Endodermal cell (in vitro differentiated cells): ENCODE data around the gene COL5A1. TPM values are rescaled to one million over a fixed set of nuclear protein-coding genes. Genes with fewer than 3 reads are reported as not detected.
A peak's percentile ranks its signal among the peaks of the same experiment; 100 is the strongest.

ENCODE experiments used
- DNase-seq: peaks from one replicate; pipeline ENCODE4 v3.0.0-alpha.2; 2017
- H3K27ac ChIP-seq: 2 replicates; pipeline ENCODE4 v1.5.1; 2013; ENCODE audit warnings: mild to moderate bottlenecking, low read depth, low read length, moderate library complexity
- H3K27me3 ChIP-seq: 2 replicates; pipeline ENCODE4 v1.6.1; 2013; ENCODE audit warnings: mild to moderate bottlenecking, low read length, moderate library complexity; ENCODE audit not compliant: insufficient read depth, control insufficient read depth, poor library complexity, severe bottlenecking
- H3K36me3 ChIP-seq: 2 replicates; pipeline ENCODE4 v1.7.0; 2013; ENCODE audit warnings: mild to moderate bottlenecking, low read length, moderate library complexity; ENCODE audit not compliant: control insufficient read depth, insufficient read depth
- H3K4me1 ChIP-seq: one replicate; pipeline ENCODE4 v1.7.0; 2013; ENCODE audit warnings: low read length; ENCODE audit not compliant: control insufficient read depth, insufficient read depth
- H3K4me3 ChIP-seq: 2 replicates; pipeline ENCODE4 v1.5.1; 2013; ENCODE audit warnings: mild to moderate bottlenecking, low read length, moderate library complexity
- H3K9ac ChIP-seq: 2 replicates; pipeline ENCODE4 v1.6.1; 2013; ENCODE audit warnings: mild to moderate bottlenecking, low read length, moderate library complexity; ENCODE audit not compliant: poor library complexity, severe bottlenecking; ENCODE audit errors: extremely low read depth
- H3K9me3 ChIP-seq: 2 replicates; pipeline ENCODE4 v1.6.1; 2013; ENCODE audit warnings: mild to moderate bottlenecking, low read length, moderate library complexity; ENCODE audit not compliant: control insufficient read depth
- H3K27ac Mint-ChIP-seq: 2 replicates; pipeline ENCODE4 v1.8.0; 2020; ENCODE audit warnings: mixed read lengths
- H3K27me3 Mint-ChIP-seq: 2 replicates; pipeline ENCODE4 v1.8.0; 2021; ENCODE audit warnings: mild to moderate bottlenecking, mixed read lengths; ENCODE audit not compliant: insufficient read depth
- H3K36me3 Mint-ChIP-seq: 2 replicates; pipeline ENCODE4 v1.8.0; 2020; ENCODE audit warnings: low read depth, mixed read lengths
- H3K4me1 Mint-ChIP-seq: 2 replicates; pipeline ENCODE4 v1.8.0; 2020; ENCODE audit warnings: mixed read lengths
- H3K4me3 Mint-ChIP-seq: 2 replicates; pipeline ENCODE4 v1.8.0; 2020; ENCODE audit warnings: mild to moderate bottlenecking, moderate library complexity, mixed read lengths
- H3K9me3 Mint-ChIP-seq: 2 replicates; pipeline ENCODE4 v1.8.0; 2020; ENCODE audit warnings: mild to moderate bottlenecking, mixed read lengths
- CTCF ChIP-seq: fragments of 200-600 bp; sonication (generic); conservative IDR thresholded peaks from 2 replicates; pipeline ENCODE4 v1.5.0; 2021; ENCODE audit warnings: antibody characterized with exemption, mild to moderate bottlenecking
- WGBS, 2 experiments: methylation state at CpG; one replicate each; pipeline versions ENCODE4 v1.1.5 to v1.1.7; 2013; ENCODE audit warnings: missing lambda C conversion rate in 2 of 2, mixed read lengths in 1 of 2; ENCODE audit not compliant: insufficient coverage in 1 of 2, insufficient read length in 1 of 2; 5-methylcytosine and 5-hydroxymethylcytosine counted together
- total RNA-seq, 2 donors: library from RNA; stranded (reverse); fragmentation: NEBNext Ultra II Directional in 1 of 2; extraction: Animal tissue kit (Norgen Biotek cat#: 25700) in 1 of 2; gene quantifications; 2 replicates in 1 of 2; 3 replicates in 1 of 2; pipeline ENCODE4 v1.2.1, GENCODE V29; 2021

Gene COL5A1
- total RNA-seq, 2 donors from 2014 or later: 65.3 to 76.6 TPM

- H3K27ac ChIP-seq: no peak overlapping the region
- H3K27me3 Mint-ChIP-seq: no peaks in the 10 kb centered on the region
- H3K4me1 Mint-ChIP-seq: no peaks in the 10 kb centered on the region
- 95% methylated on average over 13 to 23 of the region's 23 CpGs for WGBS, 2 experiments
- H3K4me3 Mint-ChIP-seq: no peak overlapping the region
- peaks cover 7% of the 10 kb centered on the region for H3K36me3 Mint-ChIP-seq
- DNase-seq: no peak
- no peaks in the 10 kb centered on the region for H3K9me3 ChIP-seq
- no peak overlapping the region for H3K9ac ChIP-seq
- H3K4me1 ChIP-seq: no peaks in the 10 kb centered on the region
- no peak overlapping the region for H3K27ac Mint-ChIP-seq
- H3K36me3 ChIP-seq: no peaks in the 10 kb centered on the region
- no peak for TF ChIP-seq CTCF
- no peaks in the 10 kb centered on the region for H3K9me3 Mint-ChIP-seq
- H3K4me3 ChIP-seq: no peak overlapping the region
- H3K27me3 ChIP-seq: no peaks in the 10 kb centered on the region
These were observed 151.9 kb downstream of the COL5A1 start for GRCh38 chr9:134793288-134794188.

GRCh38 chr9:134794663-134795370 lies 153.2 kb downstream of the COL5A1 start:
- no peak overlapping the region for H3K27ac ChIP-seq
- no peaks in the 10 kb centered on the region for H3K4me1 Mint-ChIP-seq
- H3K36me3 ChIP-seq: no peaks in the 10 kb centered on the region
- peak overlapping the region; percentile 48 for H3K27ac Mint-ChIP-seq
- no peak overlapping the region for H3K4me3 Mint-ChIP-seq
- no peaks in the 10 kb centered on the region for H3K27me3 ChIP-seq
- no peak overlapping the region for H3K4me3 ChIP-seq
- TF ChIP-seq CTCF: no peak
- no peak overlapping the region for H3K9ac ChIP-seq
- H3K9me3 ChIP-seq: no peaks in the 10 kb centered on the region
- H3K4me1 ChIP-seq: no peaks in the 10 kb centered on the region
- peaks cover 7% of the 10 kb centered on the region for H3K36me3 Mint-ChIP-seq
- H3K9me3 Mint-ChIP-seq: no peaks in the 10 kb centered on the region
- H3K27me3 Mint-ChIP-seq: no peaks in the 10 kb centered on the region
- WGBS, 2 experiments: 94 to 98% methylated on average over 15 to 20 of the region's 20 CpGs
- DNase-seq: no peak

GRCh38 chr9:134795446-134795845 lies 153.8 kb downstream of the COL5A1 start:
- Histone ChIP-seq H3K4me1 (no peaks in the 10 kb centered on the region), H3K36me3 (no peaks in the 10 kb centered on the region), H3K9ac (no peak overlapping the region), H3K27ac (no peak overlapping the region), H3K9me3 (no peaks in the 10 kb centered on the region), H3K4me3 (no peak overlapping the region), H3K27me3 (no peaks in the 10 kb centered on the region)
- no peak for TF ChIP-seq CTCF
- Mint-ChIP-seq H3K9me3 (no peaks in the 10 kb centered on the region), H3K27ac (no peak overlapping the region), H3K36me3 (peaks cover 5% of the 10 kb centered on the region), H3K4me3 (no peak overlapping the region), H3K4me1 (no peaks in the 10 kb centered on the region), H3K27me3 (no peaks in the 10 kb centered on the region)
- no peak for DNase-seq
- WGBS, 2 experiments: 95 to 96% methylated on average over 5 to 8 of the region's 8 CpGs
